ENCODE data around the gene L3MBTL1.

L3MBTL1 gene

GRCh38 chr20:43508106-43508505 lies 609 bp downstream of the L3MBTL1 start:
- no peak for TF ChIP-seq CTCF (IDR thresholded peaks at IDR 0.05; ENCODE audit: low read depth, low read length)
- peak overlapping the region; percentile 63 for H3K4me3 ChIP-seq (ENCODE audit: low read depth, low read length)

GRCh38 chr20:43508604-43509040 lies 1.1 kb downstream of the L3MBTL1 start:
- no peak for TF ChIP-seq CTCF (IDR thresholded peaks at IDR 0.05; ENCODE audit: low read depth, low read length)
- H3K4me3 ChIP-seq (ENCODE audit: low read depth, low read length), result no peak overlapping the region

GRCh38 chr20:43511879-43512278 lies 4.4 kb downstream of the L3MBTL1 start:
- no peak for TF ChIP-seq CTCF (IDR thresholded peaks at IDR 0.05; ENCODE audit: low read depth, low read length)
- H3K4me3 ChIP-seq (ENCODE audit: low read depth, low read length), result no peak overlapping the region

GRCh38 chr20:43513372-43513930 lies 6.0 kb downstream of the L3MBTL1 start:
- no peak for TF ChIP-seq CTCF (IDR thresholded peaks at IDR 0.05; ENCODE audit: low read depth, low read length)
- H3K4me3 ChIP-seq (ENCODE audit: low read depth, low read length), result peak overlapping the region; percentile 61

- H3K4me3 ChIP-seq (ENCODE audit: low read depth, low read length), result peak overlapping the region; percentile 66
- TF ChIP-seq CTCF (IDR thresholded peaks at IDR 0.05; ENCODE audit: low read depth, low read length), result peak; percentile 24; the same call in 1 of the 2 replicates
Measured at GRCh38 chr20:43513931-43514647, 6.6 kb downstream of the L3MBTL1 start.

GRCh38 chr20:43514648-43514999 lies 7.1 kb downstream of the L3MBTL1 start:
- peak overlapping the region; percentile 66 for H3K4me3 ChIP-seq (ENCODE audit: low read depth, low read length)
- TF ChIP-seq CTCF (IDR thresholded peaks at IDR 0.05; ENCODE audit: low read depth, low read length), result no peak

GRCh38 chr20:43515628-43516027 lies 8.1 kb downstream of the L3MBTL1 start:
- H3K4me3 ChIP-seq (ENCODE audit: low read depth, low read length), result no peak overlapping the region; the same call in 1 of the 2 replicates
- TF ChIP-seq CTCF (IDR thresholded peaks at IDR 0.05; ENCODE audit: low read depth, low read length), result no peak
